Measurements from ENCODE around the gene LCORL.

- TF ChIP-seq CTCF (IDR thresholded peaks at IDR 0.05; ENCODE audit: low read length) (no peak), EZH2 (optimal IDR thresholded peaks at IDR 0.05; ENCODE audit: low read depth, low read length) (no peak), EZH2phosphoT487 (IDR thresholded peaks at IDR 0.05; ENCODE audit: low read length) (no peak)
These were observed 8.6 kb downstream of the LCORL start for GRCh38 chr4:18012807-18013462.

All from MM.1S (cell line).